NCI-H82 treated with DMSO at 0.1 percent for 48 hours (cell line): Measurements from ENCODE around the gene PRKCB.
A peak's percentile ranks its signal among the peaks of the same experiment; 100 is the strongest.

Experiments
- DNase-seq: peaks from one replicate; lab custom pipeline; 2025; ENCODE audit not compliant: unreplicated experiment; lab: John Stamatoyannopoulos, UW

The PRKCB gene

GRCh38 chr16:23835390-23836077 is at the start of gene PRKCB:
PRKCB (plus strand) TSS chr16:23835983.
- no peak for DNase-seq

DNA sequence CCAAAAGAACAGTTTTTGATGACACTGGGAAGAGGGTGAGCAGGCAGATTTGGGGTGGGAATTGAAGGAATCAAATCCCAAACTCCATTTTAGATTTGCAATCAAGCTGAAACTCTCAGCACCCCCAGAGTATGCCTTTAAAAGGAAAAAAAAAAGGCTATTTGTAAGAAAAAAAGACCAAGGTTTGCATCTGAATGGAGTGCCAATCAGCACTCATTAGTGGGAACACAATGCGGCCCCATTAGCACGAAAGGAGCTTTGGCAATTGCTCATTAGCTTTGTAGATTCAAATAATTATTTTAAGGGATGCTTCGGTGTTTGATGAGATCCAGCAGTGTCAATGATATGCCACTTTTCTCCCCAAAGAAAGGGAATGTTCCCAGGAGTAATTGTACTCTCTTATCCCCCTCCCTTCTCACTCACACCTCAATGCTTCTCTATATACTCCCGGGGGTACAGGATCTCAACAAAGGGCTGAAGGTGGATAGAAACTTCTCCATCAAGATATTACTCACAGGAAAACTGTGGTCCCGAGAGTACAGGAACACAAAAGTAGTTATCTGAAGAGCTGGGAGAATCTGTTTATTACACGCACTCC is 48.7 kb upstream of the PRKCB start:
- DNase-seq = no peak

GRCh38 chr16:23788685-23789084 is 47.1 kb upstream of the PRKCB start:
- no peak for DNase-seq

GRCh38 chr16:23795378-23795777 is 40.4 kb upstream of the PRKCB start:
- DNase-seq = no peak

- DNase-seq = no peak
These were observed 38.8 kb upstream of the PRKCB start for GRCh38 chr16:23796941-23797340.

DNA sequence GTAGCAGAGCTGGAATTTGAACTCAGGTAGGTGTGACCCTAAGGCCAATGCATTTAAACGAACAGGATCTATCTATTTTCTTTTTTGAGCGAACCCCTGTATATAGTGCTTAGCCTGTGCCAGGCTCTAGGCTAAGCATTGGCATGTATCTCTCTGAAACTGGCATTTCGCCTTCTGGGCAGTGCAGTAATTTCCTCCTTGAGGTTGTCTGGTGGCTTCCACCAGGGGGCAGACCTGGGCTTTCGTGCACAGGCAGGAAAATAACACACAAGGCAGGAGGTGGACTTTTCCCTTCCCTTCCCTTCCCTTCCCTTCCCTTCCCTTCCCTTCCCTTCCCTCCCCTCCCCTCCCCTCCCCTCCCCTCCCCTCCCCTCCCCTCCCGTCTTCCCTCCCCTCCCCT is 34.4 kb upstream of the PRKCB start:
- DNase-seq = no peak

DNA sequence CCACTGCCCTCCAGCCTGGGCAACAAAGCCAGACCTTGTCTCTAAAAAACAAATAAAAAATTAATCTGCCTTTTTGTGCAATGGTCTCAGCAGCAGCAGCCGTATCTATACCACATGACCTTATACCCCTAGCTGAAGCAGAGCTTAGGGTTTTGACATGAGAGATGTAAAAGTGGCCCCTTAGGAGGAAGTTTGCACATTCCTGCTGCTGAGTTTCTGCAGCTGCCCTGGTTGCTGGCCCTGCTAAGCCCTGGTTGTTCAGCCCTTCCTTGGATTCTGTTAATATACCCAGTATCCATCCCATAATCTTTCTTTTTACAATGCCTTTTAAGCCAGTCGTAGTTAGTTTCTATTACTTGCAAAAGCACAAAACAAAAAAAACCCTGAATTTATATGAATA is 33.0 kb upstream of the PRKCB start:
- no peak for DNase-seq

GRCh38 chr16:23803591-23804123 is 32.1 kb upstream of the PRKCB start:
- peak; percentile 20 for DNase-seq

- no peak for DNase-seq
These were observed 28.8 kb upstream of the PRKCB start for GRCh38 chr16:23807028-23807427.

DNA sequence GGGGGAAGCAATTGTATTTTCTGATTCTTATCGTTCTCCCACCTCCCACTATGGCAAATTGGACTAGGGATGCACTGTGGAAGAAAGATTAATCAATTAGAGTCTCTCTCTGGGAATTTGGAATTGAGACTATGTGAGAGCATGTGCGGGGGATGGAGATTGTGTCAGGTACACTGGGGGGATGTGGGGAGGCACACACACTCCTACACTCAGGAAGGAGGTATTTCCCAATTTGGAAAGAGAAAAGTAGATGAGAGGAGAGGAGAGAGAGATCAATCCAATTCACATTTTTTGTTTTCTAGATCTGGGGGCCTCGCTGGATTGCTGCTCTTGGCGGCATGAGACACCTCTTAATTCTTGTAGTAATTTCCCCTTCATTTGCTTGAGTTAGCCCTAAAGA is 14.3 kb upstream of the PRKCB start:
- DNase-seq = no peak

DNA sequence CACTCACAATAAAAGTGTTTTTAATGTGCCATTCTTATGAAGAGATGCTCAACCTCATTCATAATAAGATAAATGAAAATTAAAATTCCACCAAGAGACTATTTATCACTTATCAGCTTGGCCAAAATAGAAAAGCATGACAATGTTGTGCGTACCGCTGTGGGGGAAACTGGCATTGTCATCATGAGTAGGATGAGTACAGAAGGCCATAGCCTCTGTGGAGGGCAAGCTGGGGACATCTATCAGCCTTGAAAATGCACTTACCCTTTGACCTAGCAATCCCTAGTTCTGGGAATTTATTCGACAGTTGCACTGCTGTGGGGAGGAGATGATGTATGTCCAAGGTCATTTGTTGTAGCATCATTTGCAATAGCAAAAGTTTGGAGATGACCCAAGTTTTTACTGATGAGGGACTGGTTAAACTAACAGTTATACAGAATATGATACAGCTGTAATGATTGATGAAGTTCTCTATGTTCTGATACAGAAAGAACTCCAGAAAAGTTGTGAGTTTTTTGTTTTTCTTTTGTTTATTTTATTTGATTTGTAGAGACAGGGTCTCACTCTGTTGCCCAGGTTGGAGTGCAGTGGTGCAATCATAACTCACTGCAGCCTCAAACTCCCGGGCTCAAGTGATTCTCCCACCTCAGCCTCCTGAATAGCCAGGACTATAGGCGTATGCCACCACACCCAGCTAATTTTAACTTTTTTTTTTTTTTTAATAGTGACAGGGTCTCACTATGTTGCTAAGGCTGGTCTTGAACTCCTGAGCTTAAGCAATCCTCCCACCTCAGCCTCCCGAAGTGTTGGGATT is 13.7 kb upstream of the PRKCB start:
- DNase-seq = no peak

GRCh38 chr16:23823475-23824384 is 12.1 kb upstream of the PRKCB start:
- DNase-seq = no peak

- DNase-seq = no peak
These were observed 10.9 kb upstream of the PRKCB start for GRCh38 chr16:23824909-23825308.

DNA sequence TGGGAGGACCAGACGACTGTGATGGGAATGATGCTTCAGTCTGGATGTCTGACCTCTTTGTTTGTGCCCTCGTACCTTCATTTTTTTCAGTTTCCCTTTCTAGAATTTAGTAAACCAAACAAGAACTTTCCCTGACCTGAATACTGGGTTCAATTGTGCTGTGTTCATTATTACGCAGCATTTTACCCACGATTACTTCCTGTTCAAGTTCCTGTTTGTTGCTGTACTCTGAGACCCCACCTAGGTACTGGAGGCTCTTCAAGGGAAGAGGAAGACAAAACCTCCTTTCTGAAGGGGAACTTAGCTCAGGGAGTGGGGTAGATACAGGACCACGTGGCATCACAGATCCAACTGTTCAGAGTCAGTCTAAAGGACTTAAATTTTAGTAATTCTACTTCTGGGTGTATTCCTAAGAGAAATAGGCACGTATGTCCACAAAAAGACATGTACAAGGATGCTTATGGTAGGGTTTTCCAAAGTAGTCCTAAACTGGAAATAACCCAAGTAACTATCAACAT is 9.2 kb upstream of the PRKCB start:
- no peak for DNase-seq

- DNase-seq = no peak
These were observed 8.7 kb upstream of the PRKCB start for GRCh38 chr16:23827057-23827456.

- DNase-seq = no peak
These were observed 6.3 kb upstream of the PRKCB start for GRCh38 chr16:23829454-23829853.

GRCh38 chr16:23830276-23830675 is 5.5 kb upstream of the PRKCB start:
- DNase-seq = no peak

DNA sequence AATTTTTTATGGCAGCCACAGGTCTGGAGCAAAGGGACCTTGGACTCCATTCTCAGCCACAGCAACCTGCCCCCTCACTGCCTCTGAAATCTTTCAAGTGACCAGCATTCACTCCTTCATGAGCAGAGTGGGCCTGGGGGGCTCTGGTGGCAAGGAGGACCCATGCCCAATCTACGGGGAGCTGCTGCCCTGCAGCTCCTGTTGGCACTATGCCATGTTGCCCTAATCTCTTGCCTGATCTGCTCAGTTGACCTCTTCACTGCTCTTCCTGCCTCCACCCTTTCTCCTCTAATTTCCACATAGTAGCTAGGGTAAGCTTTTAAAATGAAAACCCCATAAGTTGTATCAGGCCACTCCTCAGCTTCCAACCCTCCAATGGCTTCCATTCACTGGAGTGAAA is 2.9 kb upstream of the PRKCB start:
- DNase-seq = no peak

GRCh38 chr16:23833504-23833903 is 2.3 kb upstream of the PRKCB start:
- DNase-seq = no peak

DNA sequence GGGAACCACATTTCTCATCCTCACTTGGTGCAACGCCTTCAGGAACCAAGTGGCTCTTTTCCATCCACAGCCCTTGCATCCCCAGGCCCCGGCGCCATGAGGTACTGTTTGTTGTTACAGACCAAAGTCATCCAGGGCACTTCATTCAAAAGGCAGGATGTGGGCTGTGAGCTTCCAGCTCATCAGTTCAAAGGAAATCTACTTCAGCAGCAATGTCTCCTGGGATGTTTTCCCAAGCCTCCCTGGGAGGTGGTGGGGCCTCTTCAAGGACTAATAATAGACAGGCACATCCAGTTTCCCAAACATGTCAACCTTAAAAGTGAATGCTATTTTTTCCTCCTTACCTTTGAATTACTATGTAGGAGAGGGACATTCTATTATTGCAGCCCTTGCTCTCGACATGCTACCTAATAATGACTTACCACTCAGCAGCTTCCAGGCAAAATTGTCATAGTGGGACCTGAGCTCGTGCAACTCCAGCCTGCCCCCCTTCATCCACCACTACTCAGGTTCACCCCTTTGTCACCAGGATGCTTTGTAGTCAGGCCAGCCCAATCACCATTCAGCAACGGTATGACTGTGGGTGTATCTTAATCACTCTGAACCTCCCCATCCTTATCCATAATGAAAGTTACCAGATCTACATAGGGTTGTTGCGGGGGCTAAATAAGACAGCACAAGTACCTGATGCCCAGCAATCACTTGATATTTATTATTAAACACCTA is 1.7 kb upstream of the PRKCB start:
- no peak for DNase-seq
